HEK293 (cell line): ENCODE measurements around the gene ITGA2.

Source experiments
- CTCF ChIP-seq: fragments of 450-650 bp; formaldehyde crosslinking; IDR thresholded peaks from 2 replicates; pipeline ENCODE4 v1.5.1; 2016; ENCODE audit warnings: missing biosample characterization, missing genetic modification characterization
- ZFP41 ChIP-seq: fragments of 450-650 bp; formaldehyde crosslinking; IDR thresholded peaks from 2 replicates; pipeline ENCODE4 v1.5.1; 2016; ENCODE audit warnings: missing biosample characterization, missing genetic modification characterization, borderline replicate concordance
- ZNF239 ChIP-seq: fragments of 450-650 bp; formaldehyde crosslinking; IDR thresholded peaks from 2 replicates; pipeline ENCODE4 v1.5.1; 2016; ENCODE audit warnings: missing biosample characterization, missing genetic modification characterization

- no peak for TF ChIP-seq CTCF (tag by site-specific recombination)
- no peak for TF ChIP-seq ZFP41 (tag by site-specific recombination)
- no peak for TF ChIP-seq ZNF239 (tag by site-specific recombination)
These were observed 106.1 kb downstream of the ITGA2 start for GRCh38 chr5:53095217-53095616.
